Keratinocyte (primary cell): ENCODE results near the gene TRABD2B. TPM values are rescaled to one million over a fixed set of nuclear protein-coding genes. Genes with fewer than 3 reads are reported as not detected.

Experiments used
- DNase-seq: peaks from one replicate; pipeline ENCODE4 v3.0.0-alpha.2; 2011; ENCODE audit warnings: low read depth, missing footprints, low spot score
- FAIRE-seq: peaks from 2 replicates; lab custom pipeline; 2011; peaks lifted over from hg19 to GRCh38; lab: Jason Lieb, UNC
- H2AFZ ChIP-seq: 2 replicates; pipeline ENCODE4 v1.6.0; 2012; ENCODE audit warnings: low read length, control low read depth, inconsistent platforms; ENCODE audit not compliant: control insufficient read depth
- H3K27ac ChIP-seq: 2 replicates; pipeline ENCODE4 v1.5.1; 2011; ENCODE audit warnings: low read length; ENCODE audit not compliant: control insufficient read depth, insufficient read depth
- H3K27me3 ChIP-seq: 3 replicates; pipeline ENCODE4 v1.6.0; 2011; ENCODE audit warnings: low read length; ENCODE audit not compliant: control insufficient read depth, insufficient read depth; ENCODE audit errors: extremely low read depth
- H3K36me3 ChIP-seq, 2 experiments: 2 replicates in 1 of 2; 3 replicates in 1 of 2; pipeline ENCODE4 v1.5.1; 2011; ENCODE audit warnings: low read length in 2 of 2, mild to moderate bottlenecking in 1 of 2; ENCODE audit not compliant: control insufficient read depth in 2 of 2, insufficient read depth in 2 of 2; ENCODE audit errors: extremely low read depth in 1 of 2
- H3K4me1 ChIP-seq: 3 replicates; pipeline ENCODE4 v1.5.1; 2011; ENCODE audit warnings: low read length; ENCODE audit not compliant: control insufficient read depth, insufficient read depth; ENCODE audit errors: extremely low read depth
- H3K4me2 ChIP-seq: 3 replicates; pipeline ENCODE4 v1.6.0; 2011; ENCODE audit warnings: low read depth, low read length; ENCODE audit not compliant: control insufficient read depth, insufficient read depth; ENCODE audit errors: extremely low read depth
- H3K4me3 ChIP-seq, 3 experiments: fragments of 200-600 bp in 1 of 3; sonication (generic) in 1 of 3; 2 replicates in 2 of 3; 3 replicates in 1 of 3; pipeline ENCODE4 v1.5.1; 2011 to 2016; ENCODE audit warnings: low read length in 3 of 3, mild to moderate bottlenecking in 3 of 3, control low read depth in 2 of 3, inconsistent platforms in 1 of 3, low read depth in 1 of 3, mixed read lengths in 1 of 3, mixed run types in 1 of 3, moderate library complexity in 1 of 3; ENCODE audit not compliant: control insufficient read depth in 2 of 3, insufficient read depth in 2 of 3; ENCODE audit errors: extremely low read depth in 1 of 3
- H3K79me2 ChIP-seq: 2 replicates; pipeline ENCODE4 v1.6.0; 2012; ENCODE audit warnings: low read length; ENCODE audit not compliant: control insufficient read depth, insufficient read depth
- H3K9ac ChIP-seq: 3 replicates; pipeline ENCODE4 v1.6.0; 2011; ENCODE audit warnings: low read length; ENCODE audit not compliant: control insufficient read depth, insufficient read depth; ENCODE audit errors: extremely low read depth
- H3K9me1 ChIP-seq: 3 replicates; pipeline ENCODE4 v1.6.0; 2011; ENCODE audit warnings: low read length; ENCODE audit not compliant: control insufficient read depth, insufficient read depth; ENCODE audit errors: extremely low read depth
- H3K9me3 ChIP-seq: 2 replicates; pipeline ENCODE4 v1.5.1; 2012; ENCODE audit warnings: low read depth, low read length; ENCODE audit not compliant: control insufficient read depth
- H4K20me1 ChIP-seq: 3 replicates; pipeline ENCODE4 v1.6.0; 2011; ENCODE audit warnings: low read length; ENCODE audit not compliant: control insufficient read depth, insufficient read depth; ENCODE audit errors: extremely low read depth
- EZH2 ChIP-seq: IDR thresholded peaks from one replicate; pipeline ENCODE4 v1.6.1; 2012; ENCODE audit warnings: inconsistent platforms, mild to moderate bottlenecking, low read length, moderate library complexity
- dilution Hi-C: fragments of 300-500 bp; cut with MboI; formaldehyde crosslinking; loops from one replicate; pipeline ENCODE4 v1.7.0; 2020; ENCODE audit warnings: low sequenced_read_pairs; ENCODE audit not compliant: extremely low pct_ligation_motif_present
- polyA plus RNA-seq, 5 experiments: library from polyadenylated mRNA; depleted of rRNA in 3 of 5; stranded (reverse) in 3 of 5; stranded (forward) in 1 of 5; unstranded in 1 of 5; fragments of >200 nt; gene quantifications; 1 replicate in 1 of 5; 2 replicates in 3 of 5; 3 replicates in 1 of 5; pipeline versions ENCODE4 v1.2.1 to v1.2.3, GENCODE V29; 2011 to 2012; ENCODE audit warnings: missing spikeins in 2 of 5, low read depth in 1 of 5, low replicate concordance in 1 of 5
- TF ChIP-seq, protein P1 (sequence below), 3 experiments: IDR thresholded peaks in 1 of 3; conservative IDR thresholded peaks in 1 of 3; optimal IDR thresholded peaks in 1 of 3; 2 replicates in 2 of 3; 3 replicates in 1 of 3; pipeline versions ENCODE3 to v1.5.1; 2011; ENCODE audit warnings: low read length in 3 of 3, mild to moderate bottlenecking in 3 of 3, moderate library complexity in 2 of 3, control low read depth in 1 of 3, inconsistent platforms in 1 of 3; ENCODE audit not compliant: insufficient read depth in 2 of 3; ENCODE audit errors: extremely low read depth in 1 of 3

TRABD2B gene
- polyA plus RNA-seq, 1 donor (not counting 4 experiments of a cell fraction or from before 2014, with no cell fraction given) = 0.13 TPM

- dilution Hi-C loops = no loop called here
- no peak for FAIRE-seq
Measured at GRCh38 chr1:47838562-47839432, 158.4 kb downstream of the TRABD2B start.

DNA sequence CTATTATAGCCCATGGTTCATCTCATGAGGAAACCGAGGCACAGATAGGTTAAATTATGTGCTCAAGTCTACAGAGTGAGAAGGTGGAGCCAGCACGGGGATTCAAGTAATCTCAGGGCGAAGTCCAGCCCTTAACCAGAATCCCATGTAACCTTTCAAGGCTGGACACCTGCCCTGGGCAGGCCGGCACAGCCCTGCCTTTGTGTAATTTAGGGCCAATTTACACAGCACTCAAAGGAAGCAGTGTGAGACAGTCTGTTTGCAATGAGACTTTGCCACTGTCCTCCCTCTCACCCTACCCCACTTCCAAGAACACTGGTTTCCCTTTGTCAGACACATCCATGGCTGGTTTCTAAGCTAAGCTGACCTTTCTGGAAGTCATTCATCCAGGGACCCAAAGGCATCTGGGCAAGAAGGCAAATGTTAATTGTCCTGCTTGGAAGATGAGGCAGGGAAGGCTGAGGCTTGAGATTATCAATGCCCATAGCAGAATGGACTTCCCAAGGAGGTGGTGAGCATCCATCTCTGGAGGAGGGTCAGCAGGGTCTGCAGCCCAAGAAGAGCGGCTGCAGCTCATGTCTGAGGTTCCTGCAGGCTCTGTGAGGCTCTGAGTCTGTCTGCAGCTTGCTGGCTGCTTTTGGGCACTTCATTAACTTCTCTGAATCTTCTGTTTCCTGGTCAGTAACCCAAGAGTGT, 159.2 kb downstream of the TRABD2B start:
- Histone ChIP-seq H4K20me1 (no peaks in the 10 kb centered on the region), H2AFZ (no peak overlapping the region), H3K9me3 (no peaks in the 10 kb centered on the region), H3K36me3 (no peaks in the 10 kb centered on the region), H3K4me3 (no peak overlapping the region), H3K79me2 (no peaks in the 10 kb centered on the region), H3K9ac (no peak overlapping the region), H3K4me2 (no peak overlapping the region), H3K27me3 (peaks cover 5% of the 10 kb centered on the region), H3K9me1 (no peaks in the 10 kb centered on the region), H3K4me1 (no peaks in the 10 kb centered on the region), H3K27ac (no peak overlapping the region)
- no peak for TF ChIP-seq EZH2
- TF ChIP-seq, protein P1, sequence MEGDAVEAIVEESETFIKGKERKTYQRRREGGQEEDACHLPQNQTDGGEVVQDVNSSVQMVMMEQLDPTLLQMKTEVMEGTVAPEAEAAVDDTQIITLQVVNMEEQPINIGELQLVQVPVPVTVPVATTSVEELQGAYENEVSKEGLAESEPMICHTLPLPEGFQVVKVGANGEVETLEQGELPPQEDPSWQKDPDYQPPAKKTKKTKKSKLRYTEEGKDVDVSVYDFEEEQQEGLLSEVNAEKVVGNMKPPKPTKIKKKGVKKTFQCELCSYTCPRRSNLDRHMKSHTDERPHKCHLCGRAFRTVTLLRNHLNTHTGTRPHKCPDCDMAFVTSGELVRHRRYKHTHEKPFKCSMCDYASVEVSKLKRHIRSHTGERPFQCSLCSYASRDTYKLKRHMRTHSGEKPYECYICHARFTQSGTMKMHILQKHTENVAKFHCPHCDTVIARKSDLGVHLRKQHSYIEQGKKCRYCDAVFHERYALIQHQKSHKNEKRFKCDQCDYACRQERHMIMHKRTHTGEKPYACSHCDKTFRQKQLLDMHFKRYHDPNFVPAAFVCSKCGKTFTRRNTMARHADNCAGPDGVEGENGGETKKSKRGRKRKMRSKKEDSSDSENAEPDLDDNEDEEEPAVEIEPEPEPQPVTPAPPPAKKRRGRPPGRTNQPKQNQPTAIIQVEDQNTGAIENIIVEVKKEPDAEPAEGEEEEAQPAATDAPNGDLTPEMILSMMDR (optimal IDR thresholded peaks at IDR 0.05 in 1 of 3, IDR thresholded peaks at IDR 0.05 in 1 of 3, conservative IDR thresholded peaks at IDR 0.05 in 1 of 3; ENCODE audit: extremely low read depth in 1 of 3, insufficient read depth in 2 of 3, low read length in 3 of 3) = no peak
- DNase-seq (no peak), FAIRE-seq (no peak)
- dilution Hi-C loops = no loop called here

More at GRCh38 chr1:47838562-47839432, 158.4 kb downstream of the TRABD2B start:
- H3K9me1 ChIP-seq = no peaks in the 10 kb centered on the region
- no peak overlapping the region for H3K27ac ChIP-seq
- DNase-seq = no peak
- TF ChIP-seq, protein P1 (optimal IDR thresholded peaks at IDR 0.05 in 1 of 3, IDR thresholded peaks at IDR 0.05 in 1 of 3, conservative IDR thresholded peaks at IDR 0.05 in 1 of 3; ENCODE audit: extremely low read depth in 1 of 3, insufficient read depth in 2 of 3, low read length in 3 of 3) = no peak
- no peak for TF ChIP-seq EZH2
- H3K4me2 ChIP-seq = no peak overlapping the region
- peaks cover 5% of the 10 kb centered on the region for H3K27me3 ChIP-seq
- no peaks in the 10 kb centered on the region for H3K9me3 ChIP-seq
- no peaks in the 10 kb centered on the region for H3K79me2 ChIP-seq
- no peak overlapping the region for H3K9ac ChIP-seq
- no peak overlapping the region for H3K4me3 ChIP-seq
- H3K4me1 ChIP-seq = no peaks in the 10 kb centered on the region
- H4K20me1 ChIP-seq = no peaks in the 10 kb centered on the region
- no peak overlapping the region for H2AFZ ChIP-seq
- no peaks in the 10 kb centered on the region for H3K36me3 ChIP-seq
